Heart left ventricle (tissue), 16 donors: ENCODE results near the gene CKS1B. TPM values are rescaled to one million over a fixed set of nuclear protein-coding genes. Genes with fewer than 3 reads are reported as not detected.
A peak's percentile ranks its signal among the peaks of the same experiment; 100 is the strongest.

Experiments used
- ATAC-seq, 4 donors: fragments of 200-7000 bp; cut with Tn5 transposase; one replicate each; pipeline ENCODE4 v1.9.1; 2020 to 2022; ENCODE audit warnings: moderate library complexity in 4 of 4, mild to moderate bottlenecking in 3 of 4, moderate number of reproducible peaks in 1 of 4
- DNase-seq, 5 donors: peaks; one replicate each; pipeline ENCODE4 v3.0.0-alpha.2; 2020
- H3K27ac ChIP-seq, 12 donors: fragments of 200-600 bp; sonication (generic) in 4 of 12; one replicate each; pipeline versions ENCODE4 v1.5.0 to v1.8.0; 2016 to 2022; ENCODE audit warnings: mild to moderate bottlenecking in 2 of 12
- H3K27me3 ChIP-seq, 9 donors: fragments of 200-600 bp; sonication (generic) in 2 of 9; one replicate each; pipeline versions ENCODE4 v1.5.1 to v1.8.0; 2016 to 2022; ENCODE audit warnings: mild to moderate bottlenecking in 3 of 9
- H3K36me3 ChIP-seq, 9 donors: fragments of 200-600 bp; sonication (generic) in 2 of 9; one replicate each; pipeline versions ENCODE4 v1.5.0 to v1.8.0; 2018 to 2022; ENCODE audit warnings: mild to moderate bottlenecking in 2 of 9
- H3K4me1 ChIP-seq, 12 donors: fragments of 200-600 bp; sonication (generic) in 4 of 12; one replicate each; pipeline versions ENCODE4 v1.5.0 to v1.8.0; 2016 to 2022; ENCODE audit warnings: mild to moderate bottlenecking in 3 of 12
- H3K4me3 ChIP-seq, 12 donors: fragments of 200-600 bp; sonication (generic) in 4 of 12; one replicate each; pipeline versions ENCODE4 v1.5.0 to v1.8.0; 2017 to 2022; ENCODE audit warnings: mild to moderate bottlenecking in 9 of 12, moderate library complexity in 4 of 12
- H3K9me3 ChIP-seq, 12 donors: fragments of 200-600 bp; sonication (generic) in 4 of 12; one replicate each; pipeline versions ENCODE4 v1.5.0 to v1.8.0; 2016 to 2022; ENCODE audit warnings: mild to moderate bottlenecking in 1 of 12
- POLR2A ChIP-seq, 2 donors: fragments of 450-650 bp; IDR thresholded peaks; one replicate each; pipeline ENCODE4 v1.6.1; 2017; ENCODE audit warnings: antibody characterized with exemption in 2 of 2, mild to moderate bottlenecking in 2 of 2, moderate library complexity in 2 of 2
- WGBS, 4 donors: extraction: QIAGEN DNeasy Blood & Tissue Kit in 2 of 4; methylation state at CpG; one replicate each; pipeline versions ENCODE4 v1.1.5 to v1.1.7; 2013 to 2018; 5-methylcytosine and 5-hydroxymethylcytosine counted together
- intact Hi-C, 10 donors: fragments of 100-400 bp; cut with DNase I; formaldehyde crosslinking; loops; one replicate each; pipeline versions ENCODE4 v1.11.1 to v1.14.2; 2022
- polyA plus RNA-seq, 2 donors: library from polyadenylated mRNA; stranded (reverse); fragments of 200-250 nt; gene quantifications; one replicate each; pipeline ENCODE4 v1.2.3, GENCODE V29; 2013
- total RNA-seq, 9 donors: library from RNA; depleted of rRNA in 2 of 9; stranded (reverse); fragments of >200 nt in 2 of 9; fragmentation: NEBNext Ultra II Directional in 3 of 9; extraction: Animal tissue kit (Norgen Biotek cat#: 25700) in 3 of 9; gene quantifications; one replicate each; pipeline versions ENCODE4 v1.1.0 to v1.2.4, GENCODE V29; 2016 to 2023
- TF ChIP-seq, protein P1 (sequence below), 12 donors: fragments of 200-600 bp; sonication (generic) in 4 of 12; IDR thresholded peaks; one replicate each; pipeline versions ENCODE4 v1.5.0 to v1.8.0; 2018 to 2022; ENCODE audit warnings: antibody characterized with exemption in 12 of 12, mild to moderate bottlenecking in 5 of 12
- donor health status: ischemic (EF 13 %, LVEDD 7.1; RV severe dilation, severe dysfunction).
- donor health status: healthy with polysubstance abuse.
- donor health status: DM: no; HTN: yes; CAD: no.
- donor health status: DM: no; HTN: no; CAD: no.
- donor health status: ischemic (EF 25% LVEDD 6.9; RV normal size, moderate dysfunction).
- donor health status: ischemic (EF 25% LVEDD 5.7; RV mildly dilated, moderate dysfunction).
- donor health status: healthy.
- donor health status: DM: yes; HTN: yes; CAD: no.
- donor health status: ischemic (EF 35%, LVEDD 5.7; RV mildly dilated, moderate dysfunction).
- donor health status: nonischemic (EF 11% LVEDD 7.7; RV severe dilation, severe dysfunction).
- donor health status: DM: yes; HTN: yes; CAD: no.
- donor health status: PGD.
- donor health status: ischemic (EF 29% LVEDD 5.4; RV normal size, mild dysfunction).
- donor health status: nonischemic (EF 23%, LVEDD 6.1; RV moderate dilation, normal function).

The CKS1B gene
- total and polyA plus RNA-seq, 11 donors: 6.8 to 48.9 (median 16.7) TPM

DNA sequence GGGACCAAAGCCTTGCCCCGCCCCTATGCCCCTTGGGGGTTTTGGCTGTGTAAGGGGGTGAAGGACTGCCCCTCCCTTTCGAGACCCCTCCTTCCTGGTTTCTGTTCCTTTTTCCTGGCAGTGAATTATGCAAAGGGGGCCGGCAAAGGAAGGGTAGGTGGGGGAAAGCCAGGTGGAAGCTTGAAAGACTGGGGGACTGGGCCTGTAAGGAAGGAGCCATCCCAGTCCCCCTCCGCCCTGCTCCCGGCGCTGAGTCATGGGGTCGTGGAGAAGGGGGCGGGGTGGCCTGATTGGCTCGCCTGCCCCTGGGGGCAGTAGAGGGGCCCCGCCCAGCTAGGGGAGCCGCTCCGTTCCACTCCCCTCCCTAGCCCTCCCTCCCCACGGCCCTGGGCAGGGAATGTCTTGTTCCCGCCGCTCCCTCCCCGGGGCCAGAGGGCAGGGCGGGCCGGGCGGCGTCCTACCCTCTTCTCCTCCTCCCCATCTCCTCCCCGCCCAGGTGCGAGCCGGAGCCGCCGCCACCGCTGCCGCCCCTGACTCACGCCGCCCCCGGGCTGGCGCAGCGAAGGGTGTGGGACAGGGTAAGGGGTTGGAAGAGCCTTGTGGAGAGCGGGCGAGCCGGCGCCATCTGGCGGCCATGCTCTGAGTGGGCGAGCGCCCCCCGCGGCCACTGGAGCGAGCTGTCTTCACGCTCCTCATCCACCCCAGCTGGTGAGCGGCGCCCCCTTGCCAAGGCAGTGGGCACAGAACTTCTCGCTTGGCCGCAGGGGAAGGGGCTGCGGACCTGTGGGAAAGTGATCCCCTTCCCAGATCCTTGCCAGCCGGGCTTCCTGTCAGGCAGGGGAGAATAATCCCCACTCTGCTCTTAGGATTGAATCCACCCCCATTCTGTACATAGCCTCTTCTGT lies 42.8 kb downstream of the CKS1B start:
- peaks cover 5 to 44% (median 24%) of the 10 kb centered on the region in 12 donors for H3K4me1 ChIP-seq

DNA sequence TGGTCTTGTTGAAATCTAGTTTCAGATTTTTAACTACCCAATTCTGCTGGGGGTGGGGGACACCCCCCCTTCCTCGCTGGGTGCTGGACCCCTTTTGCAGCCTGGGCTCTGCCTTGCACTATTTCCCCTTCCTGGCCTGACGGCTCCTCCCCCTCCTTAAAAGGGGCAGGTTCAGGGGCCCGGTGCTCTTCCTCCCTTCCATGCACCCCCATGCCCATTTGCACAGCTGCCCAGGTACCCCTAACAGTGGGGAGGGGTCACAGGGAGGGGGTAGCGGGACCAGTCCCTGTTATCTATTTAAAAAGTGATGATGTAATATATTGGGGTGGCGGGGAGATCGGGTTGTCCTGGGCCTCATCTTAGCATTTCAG lies 43.5 kb downstream of the CKS1B start:
- Histone ChIP-seq H3K4me3 (peak overlapping the region in 10 of 12 donors; percentile 44 to 69 (median 60)), H3K27ac (peak overlapping the region; percentile 63 to 91 (median 84)), H3K36me3 (peaks cover 0 to 25% (median 17%) of the 10 kb centered on the region in 9 donors), H3K9me3 (no peaks in the 10 kb centered on the region), H3K4me1 (peaks cover 5 to 43% (median 18%) of the 10 kb centered on the region in 12 donors), H3K27me3 (no peaks in the 10 kb centered on the region)
- TF ChIP-seq, protein P1, sequence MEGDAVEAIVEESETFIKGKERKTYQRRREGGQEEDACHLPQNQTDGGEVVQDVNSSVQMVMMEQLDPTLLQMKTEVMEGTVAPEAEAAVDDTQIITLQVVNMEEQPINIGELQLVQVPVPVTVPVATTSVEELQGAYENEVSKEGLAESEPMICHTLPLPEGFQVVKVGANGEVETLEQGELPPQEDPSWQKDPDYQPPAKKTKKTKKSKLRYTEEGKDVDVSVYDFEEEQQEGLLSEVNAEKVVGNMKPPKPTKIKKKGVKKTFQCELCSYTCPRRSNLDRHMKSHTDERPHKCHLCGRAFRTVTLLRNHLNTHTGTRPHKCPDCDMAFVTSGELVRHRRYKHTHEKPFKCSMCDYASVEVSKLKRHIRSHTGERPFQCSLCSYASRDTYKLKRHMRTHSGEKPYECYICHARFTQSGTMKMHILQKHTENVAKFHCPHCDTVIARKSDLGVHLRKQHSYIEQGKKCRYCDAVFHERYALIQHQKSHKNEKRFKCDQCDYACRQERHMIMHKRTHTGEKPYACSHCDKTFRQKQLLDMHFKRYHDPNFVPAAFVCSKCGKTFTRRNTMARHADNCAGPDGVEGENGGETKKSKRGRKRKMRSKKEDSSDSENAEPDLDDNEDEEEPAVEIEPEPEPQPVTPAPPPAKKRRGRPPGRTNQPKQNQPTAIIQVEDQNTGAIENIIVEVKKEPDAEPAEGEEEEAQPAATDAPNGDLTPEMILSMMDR (IDR thresholded peaks at IDR 0.05): no peak
- no peak for TF ChIP-seq POLR2A (IDR thresholded peaks at IDR 0.05)
- DNase-seq (no peak), ATAC-seq (peak in 1 of 4 donors; percentile 1)
- 55 to 58% (median 57%) methylated on average over 6 of the region's 6 CpGs for WGBS, 4 donors
- intact Hi-C loops: loop anchor here in 5 of 10 donors (2.0 to 5.0 kb wide), 8 partner anchors 15 to 61 kb away; partner anchors contain the start of genes ADAM15 (in 2 of the 5), PYGO2 (in 2 of the 5), CKS1B (in 1 of the 5) and PBXIP1 (in 1 of the 5)

More for the DNA sequence above, 42.8 kb downstream of the CKS1B start:
- intact Hi-C loops: loop anchor here in 5 of 10 donors (2.0 to 5.0 kb wide), 8 partner anchors 14 to 60 kb away; partner anchors contain the start of genes ADAM15 (in 2 of the 5), PYGO2 (in 2 of the 5), CKS1B (in 1 of the 5) and PBXIP1 (in 1 of the 5)
- H3K36me3 ChIP-seq: peaks cover 0 to 25% (median 17%) of the 10 kb centered on the region in 9 donors
- no peaks in the 10 kb centered on the region for H3K9me3 ChIP-seq
- H3K27ac ChIP-seq: peak overlapping the region; percentile 63 to 91 (median 84)
- H3K4me3 ChIP-seq: peak overlapping the region; percentile 1 to 69 (median 56)
- TF ChIP-seq, protein P1 (IDR thresholded peaks at IDR 0.05): peak; percentile 97 to 100 (median 98)
- peak in 1 of 2 donors; percentile 52 for TF ChIP-seq POLR2A (IDR thresholded peaks at IDR 0.05)
- 4 to 6% (median 5%) methylated on average over 29 to 49 of the region's 49 CpGs for WGBS, 4 donors
- H3K27me3 ChIP-seq: no peaks in the 10 kb centered on the region
- DNase-seq: peak; percentile 86 to 94 (median 91)
- peak; percentile 85 to 94 (median 90) for ATAC-seq

DNA sequence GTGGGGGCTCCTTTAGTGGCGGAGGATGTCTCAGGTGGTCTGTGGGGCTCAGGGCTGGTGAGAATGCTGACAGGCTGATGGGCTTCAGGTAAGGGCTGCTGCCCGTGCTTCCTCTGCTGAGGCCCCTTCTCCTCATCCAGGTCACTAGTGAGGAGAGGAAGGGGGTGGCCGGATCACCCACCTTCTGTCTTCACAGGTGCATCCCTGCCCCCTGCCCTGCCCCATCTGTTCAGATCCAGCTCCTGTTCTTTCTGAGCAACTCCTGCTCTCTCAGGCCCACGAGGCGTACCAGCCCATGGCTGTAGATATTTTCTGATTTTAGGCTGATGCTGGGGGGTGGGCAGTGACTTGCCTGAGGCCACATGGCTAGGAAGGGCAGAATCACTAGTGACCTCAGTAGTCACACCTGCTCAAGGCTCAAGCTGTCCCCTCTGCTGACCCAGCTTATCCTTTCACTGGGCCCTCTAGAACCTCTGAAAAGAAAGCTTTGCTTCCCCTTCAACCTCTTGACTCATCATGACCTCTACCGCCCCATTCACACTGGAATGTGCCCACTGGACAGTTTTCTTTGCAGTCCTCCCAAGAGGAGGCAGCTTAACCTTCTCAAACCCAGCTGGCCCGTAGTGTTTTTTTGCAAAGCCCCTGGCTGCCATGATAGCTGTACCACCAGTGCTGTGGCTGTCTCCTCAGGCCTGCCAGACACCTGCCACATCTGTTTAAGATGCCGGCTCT lies 44.3 kb downstream of the CKS1B start:
- ATAC-seq: no peak
- no peak overlapping the region for H3K4me3 ChIP-seq
- peaks cover 5 to 34% (median 14%) of the 10 kb centered on the region in 12 donors for H3K4me1 ChIP-seq
- DNase-seq: no peak
- no peaks in the 10 kb centered on the region for H3K27me3 ChIP-seq
- H3K36me3 ChIP-seq: peaks cover 0 to 25% (median 17%) of the 10 kb centered on the region in 9 donors
- 86 to 92% (median 91%) methylated on average over 8 of the region's 8 CpGs for WGBS, 4 donors
- no peak for TF ChIP-seq POLR2A (IDR thresholded peaks at IDR 0.05)
- TF ChIP-seq, protein P1 (IDR thresholded peaks at IDR 0.05): no peak
- H3K27ac ChIP-seq: no peak overlapping the region
- intact Hi-C loops: loop anchor here in 5 of 10 donors (5.0 kb wide), 5 partner anchors 34 to 61 kb away; partner anchors contain the start of genes ADAM15 (in 1 of the 5), CKS1B (in 1 of the 5), PBXIP1 (in 1 of the 5) and PYGO2 (in 1 of the 5)
- no peaks in the 10 kb centered on the region for H3K9me3 ChIP-seq
